Esophagus mucosa (tissue), 1 donor: ENCODE data around the gene GNAZ. TPM values are rescaled to one million over a fixed set of nuclear protein-coding genes. Genes with fewer than 3 reads are reported as not detected.
"Not testable (repeated sequence)": the region's sequence is repeated elsewhere in the genome, so short reads cannot be mapped to it uniquely, and the experiment has no call there.

ENCODE experiments used
- ATAC-seq: fragments of 200-7000 bp; cut with Tn5 transposase; one replicate; pipeline ENCODE4 v1.9.1; 2020
- total RNA-seq: library from RNA; stranded (reverse); gene quantifications from one replicate; pipeline ENCODE4 v1.2.4, GENCODE V29; 2023
- donor health status: DM: yes; HTN: yes; CAD: no.

GNAZ gene
- total RNA-seq: 0.76 TPM

DNA sequence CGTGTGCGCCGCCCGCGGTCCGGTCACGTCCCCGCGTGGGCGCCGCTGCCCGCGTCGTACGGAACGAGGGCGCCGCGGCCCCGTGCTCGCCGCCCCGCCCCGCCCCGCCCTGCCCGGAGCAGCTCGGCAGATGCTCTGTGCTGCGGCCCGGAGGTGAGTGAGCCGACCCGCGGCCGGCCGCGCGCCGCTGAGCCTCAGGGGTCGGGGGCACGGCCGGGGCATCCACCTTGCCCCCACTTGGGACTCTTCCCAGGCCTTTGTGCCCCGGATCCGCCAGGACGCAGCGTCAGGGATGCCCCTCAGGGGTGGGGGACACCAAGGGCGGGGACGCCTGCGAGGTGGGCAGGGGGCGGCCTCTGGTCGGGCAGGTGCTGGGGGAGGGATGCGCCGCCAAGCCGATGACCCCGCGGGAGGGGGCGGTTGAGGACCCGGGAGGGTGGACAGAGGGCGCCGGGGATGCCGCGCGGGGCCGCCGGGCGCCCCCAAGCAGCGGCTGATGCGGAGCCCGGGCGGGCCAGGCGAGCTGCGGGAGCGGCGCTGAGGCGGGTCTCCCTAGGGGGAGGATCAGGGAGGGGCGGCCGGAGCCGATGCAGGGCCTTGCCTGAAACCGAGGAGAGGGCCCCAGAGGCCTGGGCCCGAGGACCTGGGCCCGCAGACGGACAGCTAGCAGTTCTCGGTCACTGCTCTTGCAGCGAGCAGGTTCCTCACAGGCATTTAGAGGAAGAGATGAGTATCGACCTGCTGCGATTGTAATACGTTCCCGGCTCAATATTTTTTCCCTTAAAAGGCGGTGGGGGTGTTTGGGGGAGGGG is at the start of gene GNAZ:
TSS of gene GNAZ (plus strand) at position 102 of the 812 bp plus-strand sequence. CDS start 25,177 bp downstream, outside the sequence.
- ATAC-seq: no peak

DNA sequence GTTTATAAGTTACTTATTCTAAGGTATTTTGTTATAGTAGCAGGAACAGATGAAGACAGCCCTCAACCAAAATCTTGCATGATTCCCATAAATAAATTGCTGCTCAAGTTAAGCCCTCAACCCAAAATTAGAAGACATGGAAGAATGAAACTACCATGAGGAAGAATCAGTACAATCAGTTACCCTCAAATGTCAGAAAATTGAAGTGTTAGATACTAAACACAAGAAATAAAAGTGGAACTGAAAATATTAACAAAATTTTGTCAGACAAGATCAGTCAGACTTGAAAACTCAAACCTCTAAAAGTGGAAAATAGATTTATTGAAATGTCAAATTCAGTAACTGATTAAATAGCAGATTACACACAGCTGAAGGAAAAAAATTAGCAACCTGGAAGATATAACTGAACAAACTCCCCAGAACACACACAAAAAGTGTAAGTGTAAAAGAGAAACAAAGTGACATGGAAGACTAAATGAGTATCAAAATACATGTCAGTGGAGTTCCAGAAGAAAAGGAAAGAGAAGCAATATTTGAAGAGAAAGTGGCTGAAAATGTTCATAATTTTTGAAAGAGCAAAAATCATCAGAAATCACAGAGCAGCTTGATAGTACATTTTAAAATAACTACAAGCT is 49.5 kb upstream of the GNAZ start:
- ATAC-seq: no peak

DNA sequence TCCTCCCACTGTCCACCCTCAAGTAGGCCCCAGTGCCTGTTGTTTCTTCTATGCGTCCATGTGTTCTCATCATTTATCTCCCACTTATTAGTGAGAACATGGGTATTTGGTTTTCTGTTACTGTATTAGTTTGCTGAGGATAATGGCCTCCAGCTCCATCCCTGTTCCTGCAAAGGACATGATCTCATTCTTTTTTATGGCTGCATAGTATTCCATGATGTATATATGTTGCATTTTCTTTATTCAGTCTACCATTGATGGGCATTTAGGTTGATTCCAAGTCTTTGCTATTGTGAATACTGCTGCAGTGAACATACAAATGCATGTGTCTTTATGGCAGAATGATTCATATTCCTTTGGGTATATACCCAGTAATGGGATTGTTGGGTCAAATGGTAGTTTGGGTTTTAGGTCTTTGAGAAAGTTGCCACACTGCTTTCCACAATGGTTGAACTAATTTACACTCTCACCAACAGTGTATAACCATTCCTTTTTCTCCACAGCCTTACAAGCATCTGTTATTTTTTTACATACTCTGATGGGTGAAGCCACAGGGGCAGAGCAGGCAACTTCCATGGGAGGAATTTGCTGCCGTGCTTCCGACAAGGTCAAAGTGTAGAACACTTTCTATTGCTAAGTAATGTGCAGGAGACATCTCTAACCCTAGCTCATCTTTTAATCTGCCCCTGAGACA is 48.5 kb upstream of the GNAZ start:
- not testable (repeated sequence) for ATAC-seq

DNA sequence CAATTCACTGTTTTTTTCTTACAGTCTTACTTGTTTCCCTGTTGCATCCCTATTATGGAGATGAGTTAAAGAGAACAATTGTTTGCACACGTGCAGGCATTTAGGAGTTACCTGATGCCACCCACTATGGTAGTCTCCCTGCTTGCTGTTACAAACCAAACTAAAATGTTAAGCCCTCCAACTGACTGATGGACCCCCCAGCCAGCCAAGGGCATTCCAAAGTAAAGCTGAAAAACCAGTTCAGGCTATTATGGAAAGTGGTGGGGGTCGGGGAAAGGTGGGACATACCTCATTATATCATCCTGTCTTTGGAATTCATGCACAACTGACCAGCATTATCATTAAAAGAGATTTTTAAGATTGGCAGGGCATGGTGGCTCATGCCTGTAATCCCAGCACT is 47.0 kb upstream of the GNAZ start:
- ATAC-seq: no peak

DNA sequence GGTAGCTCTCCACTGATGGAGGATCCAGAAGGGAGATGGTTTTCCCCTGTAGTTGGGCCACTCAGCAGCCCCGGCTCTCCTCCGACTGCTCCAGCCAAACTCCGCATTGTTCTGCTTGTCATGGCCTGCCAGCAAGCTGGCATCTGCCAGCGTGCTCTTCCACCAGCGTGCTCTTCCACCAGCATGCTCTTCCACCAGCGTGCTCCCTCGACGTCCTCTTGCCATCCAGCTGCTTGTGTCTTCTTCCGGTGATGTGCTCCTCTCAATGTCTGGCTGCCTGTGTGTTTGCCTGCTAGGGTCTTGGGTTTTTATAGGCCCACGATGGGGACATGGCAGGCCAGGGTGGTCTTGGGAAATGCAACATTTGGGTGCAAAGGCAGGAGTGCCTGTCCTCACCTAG is 43.5 kb upstream of the GNAZ start:
- no peak for ATAC-seq

DNA sequence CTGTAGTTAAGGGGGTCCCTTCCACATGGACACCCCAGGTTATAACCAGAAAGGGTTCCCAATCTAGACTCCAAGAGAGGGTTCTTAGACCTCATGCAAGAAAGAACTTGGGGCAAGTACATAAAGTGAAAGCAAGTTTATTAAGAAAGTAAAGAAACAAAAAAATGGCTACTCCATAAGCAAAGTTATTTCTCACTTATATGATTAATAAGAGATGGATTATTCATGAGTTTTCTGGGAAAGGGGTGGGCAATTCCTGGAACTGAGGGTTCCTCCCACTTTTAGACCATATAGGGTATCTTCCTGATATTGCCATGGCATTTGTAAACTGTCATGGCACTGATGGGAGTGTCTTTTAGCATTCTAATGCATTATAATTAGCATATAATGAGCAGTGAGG is 42.5 kb upstream of the GNAZ start:
- not testable (repeated sequence) for ATAC-seq

DNA sequence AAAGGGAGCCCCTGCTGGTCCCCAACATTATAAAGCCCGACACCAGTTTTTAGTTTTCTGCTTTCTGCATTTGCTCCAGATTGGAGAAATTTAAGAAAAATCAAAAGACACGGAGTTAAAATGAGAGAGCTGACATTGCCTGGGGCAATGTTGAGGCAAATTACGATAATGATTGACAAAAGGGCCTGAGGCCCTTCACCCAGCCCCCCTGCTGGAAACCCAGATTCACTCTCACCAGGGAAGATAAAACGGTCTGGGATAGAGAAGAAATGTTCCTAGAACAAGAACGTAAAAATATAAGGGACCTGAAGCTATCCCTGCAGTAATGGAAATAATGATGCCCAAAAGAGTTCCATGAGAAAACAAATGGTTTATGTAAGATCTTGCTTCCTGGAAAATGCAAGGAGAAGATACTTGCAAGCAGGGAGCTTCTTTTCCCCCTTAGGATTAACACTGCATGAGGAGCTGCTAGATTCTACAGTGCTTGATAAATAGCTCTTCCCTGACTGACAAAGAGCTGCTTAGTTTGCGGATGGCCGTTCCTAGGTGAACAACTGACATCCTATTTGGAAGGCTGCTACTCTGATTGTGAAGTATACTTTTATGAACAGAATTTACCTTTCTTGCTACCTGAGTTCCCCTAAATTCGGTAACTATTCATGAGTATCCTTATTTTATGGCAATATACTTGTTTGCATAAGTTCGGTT is 40.6 kb upstream of the GNAZ start:
- ATAC-seq: no peak

DNA sequence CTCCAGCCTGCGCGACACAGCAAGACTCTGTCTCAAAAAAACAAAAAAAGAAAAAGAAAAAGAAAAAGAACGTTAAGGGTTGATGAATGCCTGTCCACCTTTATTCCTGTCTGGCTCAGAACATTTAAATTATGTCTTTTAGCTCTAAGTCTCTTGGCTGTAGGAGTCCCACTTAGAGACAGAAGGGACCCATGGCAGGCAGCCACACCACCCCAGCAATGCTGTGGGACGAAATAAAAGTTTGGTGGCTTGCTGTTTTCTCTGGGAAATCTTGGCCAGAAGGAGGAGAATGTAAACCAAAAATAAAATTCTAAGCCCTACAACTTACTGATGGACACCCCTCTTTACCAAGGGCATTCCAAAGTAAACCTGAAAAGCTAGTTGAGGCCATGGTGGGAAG is 38.9 kb upstream of the GNAZ start:
- no peak for ATAC-seq

DNA sequence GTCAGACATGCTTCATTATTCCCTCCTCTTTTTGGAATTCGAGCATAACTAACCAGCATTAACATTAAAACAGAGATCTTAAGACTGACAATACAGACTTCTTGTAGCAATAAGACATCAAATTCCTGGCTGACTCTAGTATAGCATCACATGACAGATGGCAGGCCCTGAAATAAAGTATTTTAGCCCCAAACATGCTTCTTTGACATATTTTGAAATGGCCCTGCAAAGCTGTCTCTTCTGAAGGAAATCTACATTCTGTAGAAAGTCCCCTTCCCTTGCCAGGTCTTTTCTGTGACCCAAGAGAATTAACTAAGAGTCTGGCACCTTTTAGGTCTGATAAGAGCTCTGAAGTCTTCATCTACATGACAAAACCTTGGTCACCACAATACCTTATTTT is 38.5 kb upstream of the GNAZ start:
- no peak for ATAC-seq

DNA sequence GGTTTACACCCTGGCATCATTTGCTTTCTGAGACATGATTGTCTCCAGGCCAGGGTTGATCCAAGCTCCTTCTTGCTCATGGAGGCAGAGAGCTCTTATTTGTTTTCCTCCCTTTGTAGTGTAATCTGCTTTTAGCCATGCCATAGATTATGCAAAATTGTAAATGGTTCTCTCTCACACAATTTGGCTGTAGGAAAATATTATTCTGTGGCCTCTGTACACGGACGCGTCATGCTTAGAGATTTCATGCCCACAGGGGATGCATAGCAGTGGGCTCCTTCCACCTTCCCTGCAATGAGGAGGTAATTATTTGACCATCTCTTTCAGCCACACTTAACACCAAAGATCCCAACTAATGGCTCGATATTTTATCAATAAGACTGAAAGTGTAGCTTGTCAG is 37.7 kb upstream of the GNAZ start:
- no peak for ATAC-seq

DNA sequence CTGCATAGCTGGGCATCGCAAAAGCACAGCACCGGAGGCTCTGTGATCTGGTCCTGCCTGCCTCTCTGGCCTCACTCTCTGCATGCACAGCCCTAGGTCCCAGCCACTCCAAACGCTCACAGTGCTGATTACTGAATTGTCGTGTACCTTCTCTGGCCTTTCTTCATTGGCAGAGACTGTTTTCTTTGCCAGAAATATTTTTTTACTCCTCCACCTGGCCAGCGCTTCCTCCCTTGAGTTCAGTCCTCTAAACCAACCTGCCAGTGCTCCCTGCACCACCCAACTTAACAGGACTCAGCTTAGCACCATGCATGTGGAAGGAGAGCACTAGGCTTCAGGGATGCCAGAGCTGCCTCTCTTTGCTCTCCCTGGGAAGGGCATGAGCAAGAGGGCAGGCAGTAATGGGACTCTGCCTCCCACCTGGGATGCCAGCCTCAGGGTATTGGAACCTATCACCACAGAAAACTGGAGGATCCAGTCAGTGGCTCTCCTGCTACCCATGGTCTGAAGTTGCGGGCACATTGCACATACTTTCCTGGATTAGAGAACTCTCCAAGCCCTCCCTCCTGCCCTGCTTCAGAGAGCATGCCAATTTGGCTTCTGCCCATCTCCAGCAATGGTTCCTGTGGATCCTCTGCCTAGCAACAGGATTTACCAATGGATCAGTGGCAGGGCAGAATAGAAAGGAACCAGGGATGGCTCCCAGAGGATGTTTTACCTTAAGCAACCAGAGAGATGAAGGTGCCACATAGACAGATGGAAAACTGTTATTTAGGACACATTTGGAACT is 37.0 kb upstream of the GNAZ start:
- no peak for ATAC-seq

DNA sequence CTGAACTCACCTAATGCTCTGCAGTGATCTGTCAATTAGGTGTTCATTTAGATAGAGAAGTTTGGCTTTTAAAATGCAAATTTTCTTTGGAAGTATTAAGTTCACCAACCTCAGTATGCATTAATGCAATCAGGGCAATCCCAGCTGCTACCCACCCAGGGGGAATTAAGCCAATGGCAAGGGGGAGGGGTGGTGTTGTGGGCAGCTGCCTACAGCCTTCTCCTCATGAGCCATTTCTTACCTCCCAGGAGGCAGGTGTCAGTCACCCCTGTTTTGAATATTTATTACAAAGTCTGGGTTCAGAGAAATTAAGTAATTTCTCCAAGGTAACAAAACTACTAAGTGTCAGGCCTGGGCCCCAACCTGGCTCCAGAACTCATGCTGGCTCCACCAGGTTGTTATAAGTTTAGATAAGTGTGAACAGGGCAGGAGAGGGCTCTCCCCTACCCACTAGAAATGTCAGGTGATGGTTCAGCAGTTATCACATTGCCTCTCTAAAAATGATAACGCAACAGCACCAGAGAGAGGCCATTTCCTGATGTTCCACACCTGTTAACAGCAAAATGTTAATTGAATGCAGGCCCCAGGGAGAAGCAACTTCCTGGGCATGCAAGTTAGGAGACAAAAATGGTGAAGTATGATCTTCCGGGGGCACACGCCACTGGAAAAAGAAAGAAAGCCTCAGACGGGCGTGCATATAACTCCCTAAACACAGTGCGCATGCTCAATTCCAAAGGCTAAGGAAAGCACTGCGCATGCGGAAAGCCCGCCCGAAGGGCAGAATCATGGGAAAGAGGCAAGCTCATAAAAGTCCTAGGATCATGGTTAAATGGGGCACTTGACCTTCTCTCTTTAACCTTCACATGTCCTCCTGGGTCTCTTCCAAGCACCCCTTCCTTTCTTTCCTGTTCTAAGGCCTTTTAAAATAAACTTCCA is 35.4 kb upstream of the GNAZ start:
- ATAC-seq: no peak

DNA sequence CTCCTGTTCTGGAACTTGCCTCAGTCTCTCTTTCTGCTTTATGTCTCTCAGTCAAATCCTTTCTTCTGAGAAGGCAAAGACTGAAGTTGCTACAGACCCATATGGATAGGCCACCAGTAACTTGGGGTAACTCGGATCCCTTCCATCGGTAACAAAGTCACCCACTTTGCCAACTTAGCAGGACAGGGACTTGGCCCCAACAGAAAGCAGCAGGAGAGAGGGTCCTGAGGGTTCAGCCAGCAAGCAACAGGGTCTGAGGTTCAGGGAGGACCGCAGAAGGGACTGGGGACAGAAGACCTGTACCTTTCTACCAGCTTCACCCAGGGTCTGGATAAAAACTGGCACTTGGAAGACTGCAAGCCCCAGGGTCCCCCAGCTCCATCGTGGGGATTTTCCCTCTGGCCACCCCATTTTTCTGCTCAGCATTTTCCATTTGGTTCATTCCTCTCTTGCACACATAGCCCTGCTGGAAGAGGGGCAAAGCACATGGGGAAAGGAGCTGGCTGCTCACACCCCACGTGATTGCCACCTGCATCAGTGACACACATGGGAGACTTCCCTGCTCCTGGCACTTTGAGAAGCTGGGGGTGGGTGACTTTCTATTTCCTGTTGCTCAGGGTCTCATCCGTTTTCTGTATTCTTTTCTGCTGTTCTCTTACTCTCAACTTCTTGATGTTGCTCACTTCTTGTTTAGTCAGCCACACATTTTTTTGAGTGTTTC is 34.6 kb upstream of the GNAZ start:
- no peak for ATAC-seq

DNA sequence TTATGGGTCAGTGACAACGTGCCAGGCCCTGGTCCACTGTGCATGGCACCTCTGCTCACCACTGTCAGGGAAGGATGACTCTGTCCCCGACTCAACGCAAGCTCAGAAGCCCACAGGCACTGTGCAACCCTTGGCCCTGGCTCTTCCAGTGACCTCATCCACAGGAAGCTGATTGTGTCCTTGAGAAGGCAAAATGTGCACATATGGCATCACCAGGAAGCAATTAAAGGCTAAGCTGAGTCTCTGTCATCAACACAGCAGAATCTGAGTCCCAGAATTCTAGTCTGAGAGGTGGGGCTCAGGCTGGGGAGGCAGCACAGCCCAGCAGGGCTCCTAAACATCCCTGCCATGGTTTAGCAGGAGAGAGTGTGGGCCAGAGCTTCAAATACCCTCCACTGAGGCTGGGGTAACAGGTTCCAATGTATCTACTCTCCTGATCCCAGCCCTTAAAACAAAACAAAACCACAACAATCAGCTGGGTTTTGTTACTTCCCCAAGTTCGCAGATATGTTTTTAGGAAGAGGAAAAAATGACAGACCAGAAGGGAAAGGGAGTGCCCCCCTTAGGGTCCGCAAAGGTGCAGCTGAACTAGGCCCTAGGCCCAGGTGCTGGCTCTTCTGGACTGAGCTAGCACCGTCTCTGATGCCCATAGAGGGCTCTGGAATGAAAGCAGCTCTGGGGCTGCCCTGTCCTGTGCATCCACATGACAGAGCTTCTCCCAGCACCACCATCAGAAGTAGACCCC is 33.5 kb upstream of the GNAZ start:
- peak; percentile 36 for ATAC-seq

DNA sequence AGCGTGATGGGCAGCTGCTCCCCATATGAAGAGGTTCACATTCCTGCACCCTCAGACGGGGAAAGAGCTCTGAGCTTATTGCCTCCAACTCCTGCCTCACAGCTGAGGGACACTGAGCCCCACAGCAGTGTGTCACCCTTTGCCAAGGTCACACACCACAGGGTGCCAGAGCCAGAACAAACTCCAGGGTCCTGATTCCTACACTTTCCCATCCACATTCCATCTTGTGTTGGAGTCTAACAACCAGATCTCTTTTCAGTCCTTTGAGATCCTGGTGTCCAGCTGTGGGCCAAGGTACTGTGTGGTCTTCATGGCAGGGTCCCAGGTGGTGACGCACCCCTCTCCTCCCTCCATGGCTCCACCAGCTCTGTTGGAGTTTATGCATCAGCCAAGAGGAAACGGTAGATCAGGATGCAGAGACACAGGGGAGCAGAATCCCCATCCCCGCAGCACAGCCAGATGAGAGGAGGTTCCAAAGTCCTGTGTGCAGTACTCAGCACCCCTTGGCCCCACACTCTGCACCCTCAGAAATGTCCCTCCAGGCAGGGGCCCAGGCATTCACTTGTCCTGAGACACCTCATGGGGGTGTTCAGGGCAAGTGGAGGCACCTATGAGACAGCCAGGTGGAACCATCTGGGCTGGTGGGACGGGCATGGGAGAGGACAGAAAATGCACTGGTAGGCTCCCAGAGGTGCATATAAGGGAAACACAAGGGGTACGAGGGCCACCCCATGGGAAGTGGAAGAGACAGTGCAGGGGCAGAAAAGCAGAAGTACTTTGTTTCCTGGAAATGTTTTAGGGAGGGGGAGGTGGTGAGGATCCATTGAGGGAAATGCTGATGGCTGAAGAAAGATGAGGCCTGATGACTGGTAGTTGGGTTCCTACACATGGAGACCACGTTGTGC is 32.6 kb upstream of the GNAZ start:
- peak; percentile 23 for ATAC-seq

DNA sequence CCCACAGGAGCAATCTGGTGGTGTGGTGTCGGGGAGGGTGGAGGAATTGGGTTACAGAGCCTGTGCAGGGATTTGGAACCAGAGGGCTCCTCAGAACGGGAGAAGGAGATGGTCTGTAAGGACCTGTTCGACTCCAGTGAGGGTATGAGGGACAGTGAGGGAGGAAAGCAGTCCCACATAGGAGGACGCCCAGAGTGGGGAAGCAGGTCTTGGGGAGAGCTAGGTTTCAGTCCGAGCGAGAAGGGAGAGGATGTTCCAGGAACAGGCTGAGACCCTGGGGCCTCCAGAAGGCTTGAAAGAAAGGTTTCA is 32.0 kb upstream of the GNAZ start:
- no peak for ATAC-seq

DNA sequence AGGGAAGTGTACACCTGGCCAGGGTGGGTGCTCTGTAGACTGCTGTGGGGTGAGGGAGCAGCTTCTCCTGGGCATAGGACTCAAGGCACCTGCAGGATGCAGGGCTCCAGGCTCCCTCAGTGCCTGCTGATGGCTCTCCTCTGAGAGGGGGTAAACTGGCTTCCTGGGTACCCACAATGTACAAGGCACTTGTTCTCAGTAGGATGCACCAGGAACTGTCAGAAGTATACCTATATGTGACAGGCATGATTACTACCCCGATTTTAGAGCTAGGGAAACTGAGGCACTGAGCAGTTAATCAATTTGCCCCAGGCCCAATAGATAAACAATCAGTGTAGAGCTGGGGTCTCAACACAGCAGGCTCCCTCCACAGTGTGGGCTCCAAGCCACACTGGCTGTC is 31.4 kb upstream of the GNAZ start:
- ATAC-seq: no peak

DNA sequence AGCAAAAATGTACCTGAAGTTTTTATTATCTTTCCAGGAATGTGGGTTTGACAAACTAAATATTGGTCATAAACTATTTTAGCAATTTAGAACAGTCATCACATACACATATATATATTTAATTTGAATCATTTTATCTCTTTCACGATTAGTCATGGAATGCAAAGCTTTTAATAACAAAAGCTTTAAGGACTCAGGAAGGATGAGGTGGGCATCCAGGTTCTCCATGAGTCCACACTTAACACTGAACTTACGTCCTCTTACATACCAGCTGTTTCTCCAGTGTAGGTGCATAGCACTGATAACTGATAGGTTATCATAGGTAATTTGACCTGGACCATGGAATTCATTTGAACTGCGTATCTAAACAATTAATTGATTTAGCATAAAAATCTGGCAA is 28.1 kb upstream of the GNAZ start:
- no peak for ATAC-seq

DNA sequence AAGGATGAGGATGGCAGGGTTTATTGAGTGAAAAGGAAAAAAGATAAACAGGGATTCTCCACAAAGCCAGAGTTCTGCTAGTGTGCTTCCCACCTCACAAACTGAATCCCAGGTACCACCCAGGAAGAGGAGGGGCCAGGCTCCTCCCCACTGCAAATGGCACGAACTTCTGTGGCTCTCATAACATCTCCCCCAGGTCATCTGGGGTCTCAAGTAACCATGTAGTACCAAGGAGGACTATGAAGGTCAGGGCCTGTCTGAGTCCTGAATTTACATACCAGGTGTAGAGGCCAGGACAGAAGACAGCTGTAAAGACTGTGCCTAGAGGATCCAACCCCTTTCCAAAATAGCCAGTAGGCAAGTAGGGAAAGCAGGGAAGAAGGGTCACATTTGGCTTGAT is 25.7 kb upstream of the GNAZ start:
- ATAC-seq: no peak
